CD4-positive, alpha-beta T cell treated with Interferon alpha-2 for 1 hour (primary cell): ENCODE results near the gene OR11A1.
"Not testable (repeated sequence)": the region's sequence is repeated elsewhere in the genome, so short reads cannot be mapped to it uniquely, and the experiment has no call there.

ENCODE experiments used
- DNase-seq, 2 donors: peaks; one replicate each; pipeline ENCODE4 v3.0.0-alpha.2; 2020 to 2022

The OR11A1 gene

GRCh38 chr6:29477923-29478450 lies 21.1 kb upstream of the OR11A1 start:
- no peak for DNase-seq

- no peak for DNase-seq
Observed at GRCh38 chr6:29474996-29475395, 18.1 kb upstream of the OR11A1 start.

DNA sequence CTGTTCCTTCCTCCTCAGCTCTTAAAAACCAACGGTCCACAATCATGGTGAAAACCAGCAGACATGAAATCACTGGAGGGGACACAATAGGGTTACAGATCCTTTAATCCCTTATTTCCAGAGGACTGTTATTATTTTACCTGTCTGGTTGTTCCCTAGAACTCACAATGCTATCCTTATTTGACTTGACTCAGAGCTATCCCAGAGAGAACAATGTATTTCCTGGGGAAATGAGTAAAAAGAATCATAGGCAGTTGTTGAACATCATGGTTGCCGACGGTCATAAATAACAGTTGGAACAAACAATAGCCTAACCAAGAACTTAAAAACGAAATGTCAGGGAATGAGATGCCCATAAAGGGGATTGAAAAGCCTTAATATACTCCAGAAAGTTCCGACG lies 9.4 kb upstream of the OR11A1 start:
- DNase-seq: no peak

DNA sequence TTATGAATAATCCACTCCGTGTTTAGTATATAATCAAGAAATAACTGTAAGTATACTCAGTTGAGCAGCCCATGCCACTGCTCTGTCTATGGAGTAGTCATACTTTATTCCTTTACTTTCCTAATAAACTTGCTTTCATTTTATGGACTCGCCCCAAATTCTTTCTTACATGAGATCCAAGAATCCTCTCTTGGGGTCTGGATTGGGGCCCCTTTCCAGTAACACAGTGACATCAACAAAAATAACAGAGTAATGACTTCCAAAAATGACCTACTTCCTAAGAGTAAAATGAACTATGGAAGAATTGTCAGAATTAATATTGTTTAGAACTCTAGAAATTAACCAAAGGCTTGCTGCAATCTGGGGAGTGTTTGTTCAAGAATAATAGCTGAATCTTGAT lies 8.9 kb upstream of the OR11A1 start:
- DNase-seq: no peak

DNA sequence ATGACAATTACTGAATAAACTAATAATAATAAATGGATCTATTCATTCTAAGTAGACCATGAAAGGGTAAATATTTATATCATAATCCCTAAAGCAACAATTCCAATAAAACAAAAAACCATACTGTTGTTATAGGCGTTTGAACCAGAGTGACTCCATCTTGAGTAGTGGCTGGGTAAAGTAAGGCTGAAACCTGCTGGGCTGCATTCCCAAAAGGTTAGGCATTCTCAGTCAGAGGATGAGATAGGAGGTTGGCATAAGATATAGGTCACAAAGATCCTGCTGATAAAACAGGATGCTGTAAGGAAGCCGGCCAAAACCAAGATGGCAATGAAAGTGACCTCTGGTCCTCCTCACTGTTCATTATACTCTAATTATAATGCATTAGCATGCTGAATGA lies 8.4 kb upstream of the OR11A1 start:
- no peak for DNase-seq

DNA sequence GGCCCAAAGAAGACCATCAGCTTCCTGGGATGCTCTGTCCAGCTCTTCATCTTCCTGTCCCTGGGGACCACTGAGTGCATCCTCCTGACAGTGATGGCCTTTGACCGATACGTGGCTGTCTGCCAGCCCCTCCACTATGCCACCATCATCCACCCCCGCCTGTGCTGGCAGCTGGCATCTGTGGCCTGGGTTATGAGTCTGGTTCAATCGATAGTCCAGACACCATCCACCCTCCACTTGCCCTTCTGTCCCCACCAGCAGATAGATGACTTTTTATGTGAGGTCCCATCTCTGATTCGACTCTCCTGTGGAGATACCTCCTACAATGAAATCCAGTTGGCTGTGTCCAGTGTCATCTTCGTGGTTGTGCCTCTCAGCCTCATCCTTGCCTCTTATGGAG lies 5.2 kb upstream of the OR11A1 start:
- no peak for DNase-seq

DNA sequence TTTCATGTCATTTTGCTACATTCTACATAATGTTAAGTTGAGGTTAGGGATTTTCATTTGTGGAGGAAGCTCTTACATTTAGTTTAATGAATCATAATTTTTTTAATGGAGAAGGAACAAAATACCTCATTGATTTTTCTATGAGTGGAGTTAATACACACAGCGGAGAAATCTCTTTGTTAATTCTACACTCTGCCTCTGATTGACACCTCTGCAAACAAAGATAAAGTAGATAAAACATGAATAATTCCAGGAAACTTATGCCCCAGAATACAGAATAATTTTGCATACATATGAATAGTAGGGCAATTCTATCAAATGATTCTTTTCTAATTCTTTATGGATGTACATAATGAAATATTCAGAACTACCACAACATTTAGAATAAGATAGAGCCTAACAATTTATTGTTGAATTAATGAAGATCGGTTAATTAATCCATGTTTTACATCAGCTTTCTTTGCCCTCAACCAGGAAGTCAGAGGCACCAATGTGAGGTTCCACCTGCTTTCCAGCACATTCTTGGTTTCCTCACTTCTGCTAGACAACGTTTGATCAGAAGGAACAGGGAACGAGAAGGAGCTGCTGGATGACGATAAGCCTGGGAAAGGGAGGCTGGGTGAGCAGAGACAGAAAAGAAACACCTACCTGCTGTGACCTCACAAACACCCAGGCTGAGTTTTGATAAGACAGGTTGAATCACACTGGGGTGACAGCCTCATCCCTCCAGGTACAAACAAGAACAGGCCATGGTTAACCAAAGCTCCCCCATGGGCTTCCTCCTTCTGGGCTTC lies 4.3 kb upstream of the OR11A1 start:
- no peak for DNase-seq

DNA sequence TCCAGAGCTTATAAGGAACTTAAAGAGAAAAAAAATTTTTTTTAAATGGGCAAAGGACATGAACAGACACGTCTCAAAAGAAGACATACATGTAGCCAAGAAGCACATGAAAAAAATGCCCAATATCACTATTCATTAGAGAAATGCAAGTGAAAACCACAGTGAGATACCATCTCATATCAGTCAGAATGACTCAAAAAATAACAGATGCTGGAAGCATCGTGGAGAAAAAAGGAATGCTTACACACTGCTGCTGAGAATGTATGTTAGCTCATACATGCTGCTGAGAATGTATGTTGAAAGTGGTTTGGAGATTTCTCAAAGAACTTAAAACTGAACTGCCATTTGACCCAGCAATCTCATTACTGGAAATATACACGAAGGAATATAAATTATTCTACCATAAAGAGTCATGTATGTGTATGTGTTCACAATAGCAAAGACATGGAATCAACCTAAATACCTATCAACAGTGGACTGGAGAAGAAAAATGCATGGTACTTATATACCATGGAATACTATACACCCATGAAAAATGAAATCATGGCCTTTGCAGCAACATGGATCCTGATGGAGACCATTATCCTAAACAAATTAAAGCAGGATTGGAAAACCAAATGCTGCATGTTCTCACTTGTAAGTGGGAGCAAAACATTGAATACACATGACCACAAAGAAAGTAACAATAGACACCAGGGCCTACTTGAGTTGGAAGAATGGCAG lies 5.2 kb downstream of the OR11A1 start:
- DNase-seq: no peak

DNA sequence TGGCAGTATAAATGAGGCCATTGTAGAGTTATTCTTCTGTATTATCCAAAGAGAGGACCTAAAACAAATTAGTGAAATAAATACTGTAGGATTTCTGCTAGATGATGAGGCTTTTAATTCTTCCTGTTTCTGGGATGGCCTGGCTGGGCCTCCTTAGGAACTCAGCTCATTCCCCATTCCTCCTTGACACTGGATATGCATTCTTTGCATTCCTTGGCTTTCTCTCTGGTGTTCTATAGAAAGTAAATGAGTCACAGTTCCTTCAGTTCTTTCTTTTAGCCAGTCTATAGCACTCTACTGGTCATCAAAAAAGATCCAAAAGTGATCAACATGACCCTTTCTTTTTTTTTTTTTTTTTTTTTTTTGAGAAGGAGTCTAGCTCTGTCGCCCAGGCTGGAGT lies 9.2 kb downstream of the OR11A1 start:
- no peak for DNase-seq

GRCh38 chr6:29444031-29444430 lies 12.8 kb downstream of the OR11A1 start:
- not testable (repeated sequence) for DNase-seq

GRCh38 chr6:29442719-29443118 lies 14.2 kb downstream of the OR11A1 start:
- no peak for DNase-seq

DNA sequence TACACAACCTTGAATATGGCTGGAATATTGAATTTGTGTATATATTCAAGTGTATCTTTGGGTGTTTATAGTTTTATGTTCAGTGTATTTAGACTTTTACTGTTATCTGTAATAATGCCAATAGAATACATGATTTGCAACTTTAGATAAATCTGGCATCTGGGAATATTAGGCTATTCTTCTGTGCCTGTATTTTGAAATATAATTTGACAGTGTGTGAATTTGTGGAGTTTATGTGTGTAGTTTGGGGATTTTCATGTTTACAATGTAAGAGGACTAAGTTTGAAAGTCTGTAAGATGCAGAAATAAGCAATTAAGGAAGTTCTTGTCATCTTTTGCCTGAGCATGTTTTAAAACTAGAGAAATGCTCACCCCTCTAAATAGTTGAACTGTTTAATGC lies 17.9 kb downstream of the OR11A1 start, which contains the start of gene OR10C1:
Gene OR10C1 (plus strand): TSS at position 301 of the 400 bp plus-strand sequence. CDS start 710 bp downstream, outside the sequence.
- no peak for DNase-seq

GRCh38 chr6:29436730-29437129 lies 20.1 kb downstream of the OR11A1 start:
- DNase-seq: not testable (repeated sequence)

DNA sequence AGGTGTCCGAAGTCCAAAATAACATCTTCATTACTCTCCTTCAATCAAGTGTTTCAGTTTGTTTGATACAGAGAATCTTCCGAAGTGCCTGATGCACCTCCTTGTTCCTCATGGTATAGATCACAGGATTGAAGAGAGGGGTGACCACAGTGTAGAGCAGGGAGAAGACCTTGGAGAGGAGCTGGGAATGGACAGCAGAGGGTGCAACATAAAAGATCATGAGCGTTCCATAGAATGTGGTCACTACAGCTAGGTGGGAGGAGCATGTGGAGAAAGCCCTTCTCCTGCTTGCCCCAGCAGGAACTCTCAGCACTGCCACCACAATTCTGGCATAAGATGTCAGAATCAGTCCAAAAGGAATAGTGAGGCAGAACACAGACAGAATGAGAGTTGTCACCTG lies 30.2 kb downstream of the OR11A1 start:
- no peak for DNase-seq

- DNase-seq: no peak
Observed at GRCh38 chr6:29425075-29425474, 31.8 kb downstream of the OR11A1 start.

GRCh38 chr6:29424575-29424974 lies 32.3 kb downstream of the OR11A1 start:
- DNase-seq: no peak

GRCh38 chr6:29424168-29424567 lies 32.7 kb downstream of the OR11A1 start:
- no peak for DNase-seq

DNA sequence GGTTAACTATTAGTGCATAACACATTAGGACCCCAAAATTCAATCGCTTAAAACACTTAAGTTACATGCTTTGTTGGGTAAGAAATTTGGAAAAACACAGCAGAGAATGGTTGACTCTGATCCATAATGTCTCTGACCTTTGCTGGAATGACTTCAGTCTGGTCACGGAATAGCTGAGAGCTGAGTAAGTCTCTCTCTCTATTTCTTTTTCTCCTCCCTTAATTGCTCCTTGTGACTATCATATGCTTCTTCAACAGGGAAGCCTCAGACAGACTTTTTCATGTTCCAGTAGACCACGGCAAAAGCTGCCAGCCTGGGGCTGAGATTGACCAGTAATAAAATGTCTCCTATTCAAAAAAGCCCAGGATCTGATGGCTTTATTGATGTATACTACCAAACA lies 37.4 kb downstream of the OR11A1 start:
- DNase-seq: no peak

- DNase-seq: no peak
Observed at GRCh38 chr6:29414588-29414987, 42.3 kb downstream of the OR11A1 start, which contains the start of gene OR12D1. Gene OR12D1 (plus strand): TSS chr6:29414928.

GRCh38 chr6:29403801-29404200 lies 53.1 kb downstream of the OR11A1 start:
- no peak for DNase-seq

- DNase-seq: no peak
Observed at GRCh38 chr6:29399525-29399924, 57.3 kb downstream of the OR11A1 start.

DNA sequence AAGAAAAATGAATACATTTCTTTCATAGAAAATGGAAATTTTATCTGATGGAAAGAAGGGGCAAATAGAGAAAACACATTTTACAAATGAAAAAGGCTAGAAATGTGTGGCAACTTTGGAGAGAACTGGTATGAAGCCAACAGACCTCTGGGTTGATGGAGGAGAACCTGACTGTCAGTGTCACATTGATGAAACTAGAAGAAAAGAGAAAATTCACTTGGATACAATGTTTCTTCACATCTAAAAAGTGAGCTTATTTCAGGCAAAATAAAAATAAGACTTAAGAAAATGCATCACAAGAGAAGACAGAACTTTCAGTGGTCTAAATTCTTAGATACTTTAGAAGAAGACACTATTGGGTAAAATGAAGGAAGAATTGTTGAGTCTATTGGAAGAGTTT lies 61.5 kb downstream of the OR11A1 start, which contains the start of gene OR12D2:
Gene OR12D2 (plus strand): TSS at position 301 of the 400 bp plus-strand sequence. CDS start 1,069 bp downstream, outside the sequence.
- DNase-seq: no peak

DNA sequence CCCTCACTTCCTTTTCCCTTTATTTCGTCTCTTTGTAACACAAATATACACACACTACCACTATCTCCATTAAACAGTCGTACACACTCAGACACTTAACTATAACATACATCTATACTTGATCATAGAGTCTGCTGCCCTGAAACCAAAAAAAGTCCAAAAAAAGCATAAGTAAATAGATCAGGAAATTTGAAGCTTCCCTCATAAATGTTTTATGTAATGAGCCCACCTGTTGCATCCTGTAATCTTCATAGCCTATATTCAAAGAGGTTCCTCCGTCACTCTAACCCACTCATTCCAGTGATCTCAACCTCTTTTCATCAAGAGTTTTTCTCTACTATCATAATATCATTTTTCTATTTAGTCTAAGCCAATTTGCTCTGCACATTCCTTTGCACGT lies 68.3 kb downstream of the OR11A1 start:
- DNase-seq: no peak

- DNase-seq: no peak
Observed at GRCh38 chr6:29376003-29376402, 80.9 kb downstream of the OR11A1 start.
